NT2/D1 (cell line): ENCODE data around the gene SLC9A7.

Experiments used
- DNase-seq: peaks from one replicate; pipeline ENCODE4 v3.0.0-alpha.2; 2011; ENCODE audit warnings: low read depth, low spot score
- H3K27me3 ChIP-seq: 2 replicates; pipeline ENCODE4 v1.6.0; 2011; ENCODE audit warnings: mild to moderate bottlenecking; ENCODE audit not compliant: insufficient read length, insufficient read depth
- H3K36me3 ChIP-seq: 2 replicates; pipeline ENCODE4 v1.6.1; 2011; ENCODE audit warnings: mild to moderate bottlenecking, low read length, mixed read lengths; ENCODE audit not compliant: insufficient read depth, insufficient read length
- H3K4me1 ChIP-seq: 2 replicates; pipeline ENCODE4 v1.5.1; 2011; ENCODE audit not compliant: insufficient read depth, insufficient read length
- H3K4me3 ChIP-seq: 2 replicates; pipeline ENCODE4 v1.5.1; 2011; ENCODE audit warnings: low read depth; ENCODE audit not compliant: insufficient read length
- H3K9ac ChIP-seq: 2 replicates; pipeline ENCODE4 v1.6.0; 2011; ENCODE audit warnings: low read depth; ENCODE audit not compliant: insufficient read length
- H3K9me3 ChIP-seq: 2 replicates; pipeline ENCODE4 v1.5.1; 2011; ENCODE audit warnings: mild to moderate bottlenecking, low read length; ENCODE audit not compliant: insufficient read depth
- SUZ12 ChIP-seq: IDR thresholded peaks from 2 replicates; pipeline ENCODE4 v1.6.1; 2011; ENCODE audit not compliant: insufficient read length, insufficient read depth; ENCODE audit errors: extremely low read depth
- YY1 ChIP-seq: IDR thresholded peaks from 2 replicates; pipeline ENCODE4 v1.6.1; 2011; ENCODE audit not compliant: insufficient read length, insufficient read depth
- ZNF274 ChIP-seq: IDR thresholded peaks from 2 replicates; pipeline ENCODE4 v1.6.1; 2011; ENCODE audit warnings: mild to moderate bottlenecking, low read depth, low read length

Gene SLC9A7

DNA sequence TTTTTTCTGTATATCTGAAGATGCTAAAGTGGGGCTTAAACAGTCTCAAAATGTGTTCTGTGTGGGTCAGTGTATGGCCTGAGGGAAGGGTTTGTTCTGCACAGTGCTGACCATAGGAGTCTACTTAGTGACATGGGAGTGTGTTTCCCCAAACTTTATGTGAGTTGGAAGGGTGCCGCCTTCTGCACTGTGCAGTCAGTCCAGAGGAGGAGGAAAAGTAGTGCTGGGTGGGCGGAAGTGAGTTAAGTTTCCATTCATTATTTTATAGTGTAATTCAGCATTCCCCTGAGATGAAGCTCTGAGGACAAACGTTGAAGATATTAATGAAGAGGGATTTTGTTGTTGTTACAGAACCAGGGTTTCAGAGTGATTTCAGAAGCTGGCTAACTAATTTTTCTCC, 182.5 kb downstream of the SLC9A7 start:
- peaks cover 31% of the 10 kb centered on the region for H3K36me3 ChIP-seq
- H3K4me1 ChIP-seq, result no peaks in the 10 kb centered on the region
- TF ChIP-seq YY1, result no peak
- TF ChIP-seq ZNF274, result no peak
- TF ChIP-seq SUZ12, result no peak
- H3K9me3 ChIP-seq, result no peaks in the 10 kb centered on the region
- H3K9ac ChIP-seq, result peak overlapping the region; percentile 94
- H3K4me3 ChIP-seq, result peak overlapping the region; percentile 92
- no peak for DNase-seq
- peaks cover 3% of the 10 kb centered on the region for H3K27me3 ChIP-seq

DNA sequence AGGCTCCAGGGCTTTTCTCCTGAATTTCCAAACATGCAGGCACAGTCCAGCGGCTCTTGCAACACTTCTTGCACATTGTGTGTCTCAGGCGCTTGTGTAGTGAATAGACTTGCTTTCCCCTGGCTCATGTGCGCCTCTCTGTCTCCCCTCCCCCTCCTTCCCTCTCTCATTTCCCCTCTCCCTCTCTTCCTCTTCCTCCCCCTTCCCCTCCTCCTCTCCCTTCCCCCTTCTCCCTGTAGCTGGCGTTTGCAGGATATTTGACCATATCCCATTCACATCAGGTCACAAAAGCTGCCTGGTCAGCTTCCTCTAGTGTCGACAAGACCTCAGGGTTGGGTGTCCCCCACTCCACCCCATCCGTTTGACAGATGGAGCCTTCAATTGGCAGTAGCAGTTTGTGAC, 182.9 kb downstream of the SLC9A7 start:
- H3K4me3 ChIP-seq, result peak overlapping the region; percentile 92
- H3K9ac ChIP-seq, result peak overlapping the region; percentile 94
- peaks cover 3% of the 10 kb centered on the region for H3K27me3 ChIP-seq
- TF ChIP-seq SUZ12, result no peak
- no peak for TF ChIP-seq ZNF274
- TF ChIP-seq YY1, result no peak
- peaks cover 31% of the 10 kb centered on the region for H3K36me3 ChIP-seq
- no peak for DNase-seq
- H3K4me1 ChIP-seq, result no peaks in the 10 kb centered on the region
- H3K9me3 ChIP-seq, result no peaks in the 10 kb centered on the region

DNA sequence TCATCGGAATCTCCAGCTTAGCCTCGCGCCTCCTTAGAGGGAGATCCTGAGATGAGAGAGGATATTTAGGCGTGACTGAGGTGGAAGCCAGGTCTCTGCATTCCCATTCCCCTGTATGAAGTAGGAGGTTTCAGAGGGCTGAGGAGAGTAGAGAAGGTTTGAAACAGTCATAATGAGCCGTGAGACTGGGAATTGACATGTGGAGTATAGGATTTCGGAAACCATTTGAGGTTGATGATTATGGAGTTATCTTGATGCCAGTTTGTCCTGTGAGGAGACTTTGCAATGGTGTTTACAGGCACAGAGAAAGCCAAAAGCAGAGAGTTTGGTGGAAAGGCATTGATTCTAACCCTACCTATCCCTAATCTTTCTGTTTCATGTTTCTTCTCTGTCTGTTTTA, 183.3 kb downstream of the SLC9A7 start:
- H3K4me3 ChIP-seq, result peak overlapping the region; percentile 92
- H3K4me1 ChIP-seq, result no peaks in the 10 kb centered on the region
- peak overlapping the region; percentile 94 for H3K9ac ChIP-seq

DNA sequence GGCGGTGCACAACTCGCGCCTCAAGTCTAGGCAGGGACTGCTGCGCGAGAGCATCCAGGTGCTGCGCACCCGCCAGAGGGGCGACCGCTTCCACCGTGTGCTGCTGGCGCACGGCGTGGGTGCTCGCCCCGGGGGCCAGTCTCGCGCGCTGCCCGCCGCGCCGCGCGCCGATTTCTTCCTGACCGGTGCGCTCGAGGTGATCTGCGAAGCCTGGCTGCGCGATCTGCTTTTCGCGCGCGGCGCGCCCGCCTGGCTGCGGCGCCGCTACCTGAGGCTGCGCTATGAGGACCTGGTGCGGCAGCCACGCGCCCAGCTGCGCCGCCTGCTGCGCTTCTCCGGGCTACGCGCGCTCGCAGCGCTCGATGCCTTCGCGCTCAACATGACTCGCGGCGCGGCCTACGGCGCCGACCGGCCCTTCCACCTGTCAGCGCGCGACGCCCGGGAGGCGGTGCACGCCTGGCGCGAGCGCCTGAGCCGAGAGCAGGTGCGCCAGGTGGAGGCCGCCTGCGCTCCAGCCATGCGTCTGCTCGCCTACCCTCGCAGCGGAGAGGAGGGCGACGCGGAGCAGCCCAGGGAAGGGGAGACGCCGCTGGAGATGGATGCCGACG, 184.0 kb downstream of the SLC9A7 start:
- DNase-seq, result no peak
- Histone ChIP-seq H3K36me3 (peaks cover 25% of the 10 kb centered on the region), H3K4me3 (peak overlapping the region; percentile 92), H3K9me3 (no peaks in the 10 kb centered on the region), H3K4me1 (no peaks in the 10 kb centered on the region), H3K9ac (peak overlapping the region; percentile 94), H3K27me3 (peaks cover 3% of the 10 kb centered on the region)
- TF ChIP-seq ZNF274, result no peak
- no peak for TF ChIP-seq SUZ12
- no peak for TF ChIP-seq YY1

More for the DNA sequence above, 183.3 kb downstream of the SLC9A7 start:
- no peak for TF ChIP-seq YY1
- no peak for TF ChIP-seq SUZ12
- no peak for TF ChIP-seq ZNF274
- Histone ChIP-seq H3K9me3 (no peaks in the 10 kb centered on the region), H3K36me3 (peaks cover 30% of the 10 kb centered on the region), H3K27me3 (peaks cover 3% of the 10 kb centered on the region)
- DNase-seq, result no peak

DNA sequence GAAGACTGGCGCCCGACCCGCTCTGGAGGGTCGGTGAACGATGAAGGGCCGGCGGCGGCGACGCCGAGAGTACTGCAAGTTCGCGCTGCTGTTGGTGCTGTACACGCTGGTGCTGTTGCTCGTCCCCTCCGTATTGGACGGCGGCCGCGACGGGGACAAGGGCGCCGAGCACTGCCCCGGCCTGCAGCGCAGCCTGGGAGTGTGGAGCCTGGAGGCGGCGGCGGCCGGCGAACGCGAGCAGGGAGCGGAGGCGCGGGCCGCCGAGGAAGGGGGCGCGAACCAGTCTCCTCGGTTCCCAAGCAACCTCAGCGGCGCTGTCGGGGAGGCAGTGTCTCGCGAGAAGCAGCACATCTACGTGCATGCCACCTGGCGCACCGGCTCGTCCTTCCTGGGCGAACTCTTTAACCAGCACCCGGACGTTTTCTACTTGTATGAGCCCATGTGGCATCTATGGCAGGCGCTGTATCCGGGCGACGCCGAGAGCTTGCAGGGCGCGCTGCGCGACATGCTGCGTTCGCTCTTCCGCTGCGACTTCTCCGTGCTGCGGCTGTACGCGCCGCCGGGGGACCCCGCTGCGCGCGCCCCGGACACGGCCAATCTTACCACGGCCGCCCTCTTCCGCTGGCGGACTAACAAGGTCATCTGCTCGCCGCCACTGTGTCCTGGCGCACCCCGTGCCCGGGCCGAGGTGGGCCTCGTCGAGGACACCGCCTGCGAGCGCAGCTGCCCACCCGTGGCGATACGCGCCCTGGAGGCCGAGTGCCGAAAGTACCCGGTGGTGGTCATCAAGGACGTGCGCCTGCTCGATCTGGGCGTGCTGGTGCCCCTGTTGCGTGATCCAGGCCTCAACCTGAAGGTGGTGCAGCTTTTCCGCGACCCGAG, 184.8 kb downstream of the SLC9A7 start:
- H3K27me3 ChIP-seq, result peaks cover 3% of the 10 kb centered on the region
- no peaks in the 10 kb centered on the region for H3K4me1 ChIP-seq
- H3K9ac ChIP-seq, result peak overlapping the region; percentile 94
- peak overlapping the region; percentile 92 for H3K4me3 ChIP-seq
- no peaks in the 10 kb centered on the region for H3K9me3 ChIP-seq
- no peak for TF ChIP-seq YY1
- TF ChIP-seq SUZ12, result no peak
- no peak for TF ChIP-seq ZNF274
- H3K36me3 ChIP-seq, result peaks cover 18% of the 10 kb centered on the region
- no peak for DNase-seq

DNA sequence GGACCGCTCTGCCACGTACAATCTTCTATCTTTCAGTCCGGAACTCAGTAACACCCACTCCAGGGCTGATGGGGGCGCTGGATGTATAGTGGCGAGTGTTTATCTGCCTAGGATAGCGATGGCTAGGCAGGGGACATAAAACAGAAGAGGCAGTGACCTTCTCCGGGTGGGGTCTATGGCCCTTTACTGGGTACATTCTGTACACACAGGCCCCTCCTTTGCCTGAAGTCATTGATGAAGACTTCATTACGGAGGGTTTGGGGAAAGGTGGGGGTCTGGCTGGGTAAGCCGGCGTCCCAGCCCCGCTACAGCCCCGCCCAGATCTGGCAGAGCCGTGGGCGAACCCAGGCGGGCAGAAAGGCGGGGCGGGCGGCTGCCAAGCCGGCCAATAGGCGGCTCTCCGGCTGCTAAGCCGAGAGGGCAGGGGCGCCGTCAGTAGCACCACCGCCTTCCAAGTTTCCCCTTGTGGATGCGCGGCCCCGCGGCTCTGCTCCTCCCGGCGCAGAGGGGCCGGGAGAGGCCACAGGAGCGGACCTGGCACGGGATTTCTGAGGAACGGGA, 185.5 kb downstream of the SLC9A7 start, which contains the start of gene CHST7:
Gene CHST7, plus strand, starts transcription at position 435 of the 561 bp plus-strand sequence. CDS start 167 bp downstream, outside the sequence.
- H3K4me1 ChIP-seq, result no peaks in the 10 kb centered on the region

DNA sequence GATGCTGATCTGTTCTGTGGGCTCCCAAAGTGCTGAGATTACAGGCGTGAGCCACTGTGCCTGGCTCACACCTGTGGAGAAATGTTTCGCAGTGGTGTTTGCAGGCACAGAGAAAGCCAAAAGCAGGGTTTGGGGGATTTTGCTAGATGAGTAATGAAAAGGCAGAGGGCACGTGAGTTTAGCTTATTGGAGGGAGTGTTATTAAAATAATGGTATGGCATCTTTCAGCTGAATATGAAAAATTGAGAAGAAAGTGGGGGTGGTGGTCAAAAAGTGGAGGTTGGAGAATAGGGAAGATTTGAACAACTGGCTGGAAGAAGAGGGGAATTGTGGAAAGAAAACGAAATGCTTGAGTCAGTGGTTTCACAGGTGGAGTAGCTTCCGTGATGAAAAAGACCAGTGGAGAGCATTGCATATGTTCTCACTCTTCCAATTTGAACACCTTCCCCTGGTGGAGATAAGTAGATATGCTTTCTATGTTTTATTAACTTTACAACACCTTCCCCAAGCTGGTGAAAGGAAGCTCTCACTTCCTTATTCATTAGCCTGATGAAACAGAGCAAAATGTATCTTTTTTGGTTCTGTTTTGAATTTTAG, 186.5 kb downstream of the SLC9A7 start:
- H3K9ac ChIP-seq, result no peak overlapping the region
- no peaks in the 10 kb centered on the region for H3K9me3 ChIP-seq
- no peaks in the 10 kb centered on the region for H3K4me1 ChIP-seq
- DNase-seq, result no peak
- no peak overlapping the region for H3K4me3 ChIP-seq
- peaks cover 3% of the 10 kb centered on the region for H3K27me3 ChIP-seq
- no peak for TF ChIP-seq ZNF274
- TF ChIP-seq SUZ12, result no peak
- TF ChIP-seq YY1, result no peak
- H3K36me3 ChIP-seq, result peaks cover 3% of the 10 kb centered on the region

More for the DNA sequence above, 185.5 kb downstream of the SLC9A7 start, which contains the start of gene CHST7:
- peak within 1 kb of the TSS; percentile 92 for H3K4me3 ChIP-seq
- H3K27me3 ChIP-seq, result peaks cover 3% of the 10 kb centered on the region
- H3K9ac ChIP-seq, result peak within 1 kb of the TSS; percentile 94
- no peak for DNase-seq
- TF ChIP-seq ZNF274, result no peak
- TF ChIP-seq YY1, result no peak
- TF ChIP-seq SUZ12, result no peak
- H3K36me3 ChIP-seq, result peaks cover 12% of the 10 kb centered on the region
- H3K9me3 ChIP-seq, result no peaks in the 10 kb centered on the region
